ENCODE measurements around the gene CXCR5. TPM values are rescaled to one million over a fixed set of nuclear protein-coding genes. Genes with fewer than 3 reads are reported as not detected.

Gene CXCR5
- polyA plus RNA-seq, 1 donor (not counting 4 experiments of a cell fraction or from before 2014, with no cell fraction given), result not detected

GRCh38 chr11:118929501-118930093 lies 45.9 kb downstream of the CXCR5 start:
- no peaks in the 10 kb centered on the region for H3K27me3 ChIP-seq (ENCODE audit: control insufficient read depth, extremely low read depth, insufficient read depth, low read length)
- no peak for TF ChIP-seq EZH2 (IDR thresholded peaks at IDR 0.05; ENCODE audit: low read length)
- TF ChIP-seq CTCF (optimal IDR thresholded peaks at IDR 0.05 in 1 of 3, IDR thresholded peaks at IDR 0.05 in 1 of 3, conservative IDR thresholded peaks at IDR 0.05 in 1 of 3; ENCODE audit: extremely low read depth in 1 of 3, insufficient read depth in 2 of 3, low read length in 3 of 3), result no peak
- H3K9me1 ChIP-seq (ENCODE audit: control insufficient read depth, extremely low read depth, insufficient read depth, low read length), result no peaks in the 10 kb centered on the region
- H2AFZ ChIP-seq (ENCODE audit: control insufficient read depth, low read length), result peak overlapping the region; percentile 22
- DNase-seq (ENCODE audit: low read depth, low spot score) (no peak), FAIRE-seq (no peak)
- dilution Hi-C loops (cut with MboI; ENCODE audit: extremely low pct_ligation_motif_present, low sequenced_read_pairs), result no loop called here
- H3K4me3 ChIP-seq (ENCODE audit: control insufficient read depth in 2 of 3, extremely low read depth in 1 of 3, insufficient read depth in 2 of 3, low read depth in 1 of 3, low read length in 3 of 3), result peak overlapping the region; percentile 77 to 92 (median 84)
- H3K4me2 ChIP-seq (ENCODE audit: control insufficient read depth, extremely low read depth, insufficient read depth, low read depth, low read length), result peak overlapping the region; percentile 74
- peak overlapping the region; percentile 68 for H3K27ac ChIP-seq (ENCODE audit: control insufficient read depth, insufficient read depth, low read length)
- no peaks in the 10 kb centered on the region for H3K9me3 ChIP-seq (ENCODE audit: control insufficient read depth, low read depth, low read length)
- H3K36me3 ChIP-seq (ENCODE audit: control insufficient read depth in 2 of 2, extremely low read depth in 1 of 2, insufficient read depth in 2 of 2, low read length in 2 of 2), result no peaks in the 10 kb centered on the region
- peak overlapping the region; percentile 66 for H3K9ac ChIP-seq (ENCODE audit: control insufficient read depth, extremely low read depth, insufficient read depth, low read length)
- peaks cover 2% of the 10 kb centered on the region for H4K20me1 ChIP-seq (ENCODE audit: control insufficient read depth, extremely low read depth, insufficient read depth, low read length)
- peaks cover 28% of the 10 kb centered on the region for H3K4me1 ChIP-seq (ENCODE audit: control insufficient read depth, extremely low read depth, insufficient read depth, low read length)
- H3K79me2 ChIP-seq (ENCODE audit: control insufficient read depth, insufficient read depth, low read length), result peaks cover 8% of the 10 kb centered on the region

- Histone ChIP-seq H3K9ac (ENCODE audit: control insufficient read depth, extremely low read depth, insufficient read depth, low read length) (peak overlapping the region; percentile 66), H4K20me1 (ENCODE audit: control insufficient read depth, extremely low read depth, insufficient read depth, low read length) (no peaks in the 10 kb centered on the region), H3K27ac (ENCODE audit: control insufficient read depth, insufficient read depth, low read length) (peak overlapping the region; percentile 68), H3K9me3 (ENCODE audit: control insufficient read depth, low read depth, low read length) (no peaks in the 10 kb centered on the region), H3K4me1 (ENCODE audit: control insufficient read depth, extremely low read depth, insufficient read depth, low read length) (peaks cover 28% of the 10 kb centered on the region), H3K4me3 (ENCODE audit: control insufficient read depth in 2 of 3, extremely low read depth in 1 of 3, insufficient read depth in 2 of 3, low read depth in 1 of 3, low read length in 3 of 3) (peak overlapping the region; percentile 77 to 92 (median 84)), H3K4me2 (ENCODE audit: control insufficient read depth, extremely low read depth, insufficient read depth, low read depth, low read length) (peak overlapping the region; percentile 74), H3K9me1 (ENCODE audit: control insufficient read depth, extremely low read depth, insufficient read depth, low read length) (no peaks in the 10 kb centered on the region), H3K79me2 (ENCODE audit: control insufficient read depth, insufficient read depth, low read length) (peaks cover 2% of the 10 kb centered on the region), H2AFZ (ENCODE audit: control insufficient read depth, low read length) (peak overlapping the region; percentile 69), H3K36me3 (ENCODE audit: control insufficient read depth in 2 of 2, extremely low read depth in 1 of 2, insufficient read depth in 2 of 2, low read length in 2 of 2) (no peaks in the 10 kb centered on the region), H3K27me3 (ENCODE audit: control insufficient read depth, extremely low read depth, insufficient read depth, low read length) (no peaks in the 10 kb centered on the region)
- dilution Hi-C loops (cut with MboI; ENCODE audit: extremely low pct_ligation_motif_present, low sequenced_read_pairs), result no loop called here
- DNase-seq (ENCODE audit: low read depth, low spot score), result no peak
- peak in 2 of 3 experiments; percentile 92 to 98 for TF ChIP-seq CTCF (optimal IDR thresholded peaks at IDR 0.05 in 1 of 3, IDR thresholded peaks at IDR 0.05 in 1 of 3, conservative IDR thresholded peaks at IDR 0.05 in 1 of 3; ENCODE audit: extremely low read depth in 1 of 3, insufficient read depth in 2 of 3, low read length in 3 of 3)
- TF ChIP-seq EZH2 (IDR thresholded peaks at IDR 0.05; ENCODE audit: low read length), result no peak
- FAIRE-seq, result peak; percentile 89
These were observed 46.5 kb downstream of the CXCR5 start for GRCh38 chr11:118930094-118930712.

Measured in keratinocyte (primary cell).